GM21367 (cell line): ENCODE data around the gene PAF1.
"Not testable (repeated sequence)": the region's sequence is repeated elsewhere in the genome, so short reads cannot be mapped to it uniquely, and the experiment has no call there.

ENCODE experiments used
- ATAC-seq: cut with Tn5 transposase; IDR thresholded peaks from one replicate; pipeline ENCODE4 v1.9.1; 2021; ENCODE audit not compliant: unreplicated experiment

PAF1 gene

DNA sequence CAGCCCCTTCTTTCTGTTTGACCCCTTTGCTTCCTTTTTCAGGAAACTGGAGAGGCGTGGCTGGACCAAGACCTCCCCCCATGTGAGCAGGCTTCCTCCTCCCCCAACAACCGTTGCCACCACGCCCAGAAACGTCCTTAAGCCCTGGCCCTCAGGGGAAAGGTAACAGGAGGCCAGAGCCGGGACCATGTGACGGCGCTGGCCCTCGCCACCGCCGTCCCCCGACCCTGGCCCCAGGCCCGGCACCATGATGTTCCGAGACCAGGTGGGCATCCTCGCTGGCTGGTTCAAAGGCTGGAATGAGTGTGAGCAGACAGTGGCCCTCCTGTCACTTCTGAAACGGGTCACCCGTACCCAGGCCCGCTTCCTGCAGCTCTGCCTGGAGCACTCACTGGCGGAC is 34.3 kb downstream of the PAF1 start:
- no peak for ATAC-seq

- no peak for ATAC-seq
Observed at GRCh38 chr19:39356073-39356472, 34.8 kb downstream of the PAF1 start.

GRCh38 chr19:39355253-39355652 is 35.7 kb downstream of the PAF1 start:
- no peak for ATAC-seq

DNA sequence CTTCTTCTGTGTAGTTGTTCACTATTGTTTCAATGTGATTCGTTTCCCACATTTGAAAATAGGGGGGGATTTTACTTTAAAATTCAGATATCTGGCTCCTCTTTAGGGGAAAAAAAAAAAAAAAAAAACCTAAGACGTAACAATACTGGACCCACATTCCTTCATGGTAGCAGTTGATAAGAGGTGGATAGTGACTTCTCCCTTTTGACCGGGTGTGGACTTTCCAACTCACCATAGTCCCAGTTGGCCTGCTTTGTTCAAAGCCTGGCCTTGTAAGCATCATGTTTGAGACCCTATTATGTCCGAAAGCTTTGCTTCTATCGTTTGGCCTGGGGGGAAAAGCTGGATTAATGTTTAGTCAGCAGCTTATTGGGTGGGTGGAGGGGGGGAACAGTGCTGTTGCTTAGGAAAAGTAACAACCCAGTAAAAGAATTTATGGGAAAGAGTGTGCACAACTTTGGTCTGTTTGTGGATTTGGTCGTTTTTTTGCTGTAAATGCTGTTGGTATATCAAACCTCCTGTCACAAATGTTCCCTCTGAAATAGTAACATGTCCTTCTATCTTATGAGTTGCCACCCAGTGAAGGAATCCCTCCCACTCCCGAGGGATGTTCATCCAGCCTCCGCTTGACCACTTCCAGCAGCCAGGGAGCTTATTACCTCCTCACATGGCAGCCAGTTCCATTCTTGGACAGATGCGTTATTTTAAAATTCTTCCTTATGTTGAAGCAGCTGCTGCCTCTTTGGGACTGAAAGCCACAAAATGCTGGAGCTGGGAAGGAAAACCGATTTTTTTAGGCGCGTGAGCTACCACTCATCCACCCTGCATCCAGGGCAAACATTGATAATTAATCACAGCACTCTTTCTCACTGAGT is 38.3 kb downstream of the PAF1 start:
- ATAC-seq = no peak

GRCh38 chr19:39351537-39352064 is 39.3 kb downstream of the PAF1 start:
- no peak for ATAC-seq

GRCh38 chr19:39350156-39350555 is 40.8 kb downstream of the PAF1 start:
- no peak for ATAC-seq

- ATAC-seq = no peak
Observed at GRCh38 chr19:39349326-39349725, 41.6 kb downstream of the PAF1 start.

DNA sequence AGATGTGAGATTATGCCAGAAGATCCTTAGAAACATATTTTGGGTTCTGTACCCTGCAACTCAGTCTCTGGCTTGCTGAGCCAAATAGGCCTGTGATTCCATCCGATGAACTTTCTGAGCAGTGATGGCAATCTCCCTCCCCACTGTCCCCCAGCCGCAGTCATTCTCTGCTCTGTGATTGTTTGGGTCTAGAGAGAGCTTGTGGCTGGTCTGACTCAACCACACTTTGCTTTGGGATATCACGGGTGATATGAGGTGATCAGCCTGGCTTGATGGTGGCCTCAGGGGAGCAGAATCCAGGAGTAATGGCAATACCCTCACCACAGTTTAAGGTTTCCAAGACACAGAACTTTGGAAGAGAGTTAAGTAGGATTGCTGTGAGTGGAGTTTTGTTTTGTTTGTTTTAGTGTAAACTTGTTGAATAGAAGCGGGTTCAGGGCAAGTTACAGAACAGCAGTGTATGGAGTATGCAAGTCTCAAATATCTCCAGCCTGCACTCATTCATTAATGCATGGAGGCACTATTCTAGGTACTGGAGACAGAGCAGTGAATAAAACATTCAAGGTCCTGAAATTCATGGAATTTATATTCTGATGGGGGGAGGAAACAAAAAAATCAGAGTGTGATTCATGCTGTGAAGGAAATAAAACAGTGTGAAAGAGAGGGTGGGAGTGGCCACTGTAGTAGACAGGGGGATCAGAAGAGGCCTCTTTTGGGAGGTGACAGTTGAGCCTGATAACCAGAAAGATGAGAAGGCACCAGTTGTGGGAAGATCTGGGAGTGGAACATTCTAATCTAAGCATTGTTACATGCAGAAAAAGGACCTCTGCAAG is 43.4 kb downstream of the PAF1 start:
- ATAC-seq = no peak

DNA sequence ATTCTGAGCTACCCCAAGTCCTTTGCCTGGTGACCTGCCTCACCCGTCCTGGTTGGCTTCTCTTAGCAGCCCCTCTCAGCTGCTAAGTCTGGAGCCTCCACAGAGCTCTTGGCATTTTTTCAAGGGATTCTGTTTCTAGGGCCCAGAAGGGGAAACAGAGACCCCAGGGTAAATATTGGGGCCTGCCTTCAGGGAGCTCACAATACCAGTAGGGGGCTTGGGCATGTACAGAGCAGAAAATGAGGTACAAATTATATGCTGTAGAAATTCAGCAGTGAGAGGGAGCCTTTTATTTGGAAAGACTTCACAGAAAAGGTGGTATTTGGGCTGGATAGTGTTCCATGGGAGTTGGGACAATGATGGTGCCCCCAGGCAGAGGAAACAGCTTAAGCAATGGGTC is 45.0 kb downstream of the PAF1 start:
- ATAC-seq = no peak

- ATAC-seq = no peak
Observed at GRCh38 chr19:39342647-39343305, 48.1 kb downstream of the PAF1 start.

- peak; percentile 72 for ATAC-seq
Observed at GRCh38 chr19:39341719-39342604, 48.9 kb downstream of the PAF1 start, which contains the start of gene SAMD4B. Gene SAMD4B, plus strand, starts transcription at chr19:39342421. Its CDS starts 14,473 bp downstream, at chr19:39356894.

DNA sequence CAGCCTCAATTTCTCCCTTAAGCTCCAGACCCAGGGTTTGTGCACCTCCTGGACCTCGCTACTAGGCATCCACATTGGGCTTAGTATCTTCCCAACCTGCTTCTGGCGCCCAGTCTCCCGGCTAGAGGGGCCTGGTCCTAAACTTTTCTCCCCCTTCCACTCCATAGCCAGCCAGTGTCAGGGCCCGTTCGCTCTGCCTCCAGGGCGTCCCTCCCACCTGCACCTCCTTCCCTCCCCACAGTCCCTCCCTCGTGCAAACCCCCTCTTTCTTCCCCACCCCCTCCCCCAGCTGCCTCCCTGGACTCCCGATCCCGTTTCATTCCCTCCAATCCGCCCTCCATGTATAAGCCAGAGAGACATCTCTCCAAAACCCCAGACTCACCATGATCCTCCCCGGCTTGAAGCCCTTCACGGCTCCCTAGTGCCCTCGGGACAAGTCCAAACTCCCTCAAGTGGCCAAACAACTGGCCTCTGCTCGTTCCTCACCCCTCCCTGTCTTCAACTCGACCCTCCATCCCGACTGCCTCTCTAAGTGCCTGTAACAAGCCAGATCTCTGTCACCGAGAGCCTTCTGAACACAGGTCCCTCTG is 49.7 kb downstream of the PAF1 start:
- ATAC-seq = no peak

DNA sequence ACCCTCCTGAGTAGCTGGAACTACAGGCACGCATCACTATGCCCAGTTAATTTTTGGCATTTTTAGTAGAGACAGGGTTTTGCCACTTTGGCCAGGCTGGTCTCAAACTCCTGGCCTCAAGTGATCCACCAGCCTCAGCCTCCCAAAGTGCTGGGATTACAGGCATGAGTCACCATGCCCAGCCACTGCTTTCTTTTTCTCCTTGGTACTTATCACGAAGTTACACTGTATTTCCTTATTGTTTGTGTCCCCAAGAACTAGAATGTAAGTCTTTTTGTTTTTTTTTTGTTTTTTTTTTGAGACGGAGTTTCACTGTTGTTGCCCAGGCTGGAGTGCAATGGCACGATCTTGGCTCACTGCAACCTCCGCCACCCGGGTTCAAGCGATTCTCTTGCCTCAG is 50.8 kb downstream of the PAF1 start:
- not testable (repeated sequence) for ATAC-seq

GRCh38 chr19:39339674-39340073 is 51.2 kb downstream of the PAF1 start:
- no peak for ATAC-seq

- no peak for ATAC-seq
Observed at GRCh38 chr19:39336483-39336882, 54.4 kb downstream of the PAF1 start.
